Uterus (tissue), 2 donors: ENCODE results near the gene GALR1.

Experiments
- CTCF ChIP-seq, 4 experiments: fragments of 200-600 bp in 2 of 4; fragments of 450-650 bp in 2 of 4; sonication (generic) in 2 of 4; IDR thresholded peaks; one replicate each; pipeline ENCODE4 v1.5.1; 2016 to 2019; ENCODE audit warnings: antibody characterized with exemption in 4 of 4, mild to moderate bottlenecking in 2 of 4, moderate library complexity in 1 of 4
- POLR2A ChIP-seq, 2 donors: fragments of 450-650 bp; IDR thresholded peaks; one replicate each; pipeline ENCODE4 v1.6.1; 2016; ENCODE audit warnings: antibody characterized with exemption in 2 of 2, mild to moderate bottlenecking in 1 of 2, moderate library complexity in 1 of 2

GRCh38 chr18:77205769-77206168, 43.9 kb upstream of the GALR1 start:
- TF ChIP-seq CTCF (IDR thresholded peaks at IDR 0.05) (no peak), POLR2A (IDR thresholded peaks at IDR 0.05) (no peak)
